ENCODE data around the gene ADRM1.

Gene ADRM1

GRCh38 chr20:62302341-62303061 is at the start of gene ADRM1:
TSS of gene ADRM1 (plus strand) at chr20:62302997. CDS start at chr20:62303569, 572 bp downstream.
- peak; percentile 87 for DNase-seq (ENCODE audit: low read depth)
- peak within 1 kb of the TSS; percentile 87 for H3K4me3 ChIP-seq (ENCODE audit: low read length)

DNA sequence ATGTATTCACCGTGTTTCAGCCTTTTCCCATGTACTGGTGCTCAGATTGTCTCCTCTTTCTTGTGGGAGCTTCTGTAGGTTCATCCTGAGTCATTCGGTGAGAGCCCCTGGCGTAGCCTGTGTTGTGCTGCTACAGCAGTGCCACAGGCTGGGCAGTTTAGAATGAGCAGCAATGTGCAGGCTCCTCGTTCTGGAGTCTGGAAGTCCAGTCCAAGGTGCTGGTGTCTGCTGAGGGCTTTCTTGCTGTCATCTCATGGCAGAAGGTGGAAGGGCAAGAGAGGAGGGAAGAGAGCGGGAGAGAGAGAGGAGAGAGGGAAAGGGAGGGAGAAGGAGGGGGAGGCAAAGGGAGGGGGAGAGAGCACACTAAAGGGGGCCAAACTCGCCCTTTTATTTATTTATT is 49.4 kb upstream of the ADRM1 start:
- no peak overlapping the region for H3K4me3 ChIP-seq (ENCODE audit: low read length)
- no peak for DNase-seq (ENCODE audit: low read depth)
- TF ChIP-seq, protein P1, sequence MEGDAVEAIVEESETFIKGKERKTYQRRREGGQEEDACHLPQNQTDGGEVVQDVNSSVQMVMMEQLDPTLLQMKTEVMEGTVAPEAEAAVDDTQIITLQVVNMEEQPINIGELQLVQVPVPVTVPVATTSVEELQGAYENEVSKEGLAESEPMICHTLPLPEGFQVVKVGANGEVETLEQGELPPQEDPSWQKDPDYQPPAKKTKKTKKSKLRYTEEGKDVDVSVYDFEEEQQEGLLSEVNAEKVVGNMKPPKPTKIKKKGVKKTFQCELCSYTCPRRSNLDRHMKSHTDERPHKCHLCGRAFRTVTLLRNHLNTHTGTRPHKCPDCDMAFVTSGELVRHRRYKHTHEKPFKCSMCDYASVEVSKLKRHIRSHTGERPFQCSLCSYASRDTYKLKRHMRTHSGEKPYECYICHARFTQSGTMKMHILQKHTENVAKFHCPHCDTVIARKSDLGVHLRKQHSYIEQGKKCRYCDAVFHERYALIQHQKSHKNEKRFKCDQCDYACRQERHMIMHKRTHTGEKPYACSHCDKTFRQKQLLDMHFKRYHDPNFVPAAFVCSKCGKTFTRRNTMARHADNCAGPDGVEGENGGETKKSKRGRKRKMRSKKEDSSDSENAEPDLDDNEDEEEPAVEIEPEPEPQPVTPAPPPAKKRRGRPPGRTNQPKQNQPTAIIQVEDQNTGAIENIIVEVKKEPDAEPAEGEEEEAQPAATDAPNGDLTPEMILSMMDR (conservative IDR thresholded peaks at IDR 0.05; ENCODE audit: low read depth, low read length), result no peak

More at GRCh38 chr20:62302341-62303061, at the start of gene ADRM1:
- TF ChIP-seq, protein P1 (conservative IDR thresholded peaks at IDR 0.05; ENCODE audit: low read depth, low read length), result peak; percentile 77

DNA sequence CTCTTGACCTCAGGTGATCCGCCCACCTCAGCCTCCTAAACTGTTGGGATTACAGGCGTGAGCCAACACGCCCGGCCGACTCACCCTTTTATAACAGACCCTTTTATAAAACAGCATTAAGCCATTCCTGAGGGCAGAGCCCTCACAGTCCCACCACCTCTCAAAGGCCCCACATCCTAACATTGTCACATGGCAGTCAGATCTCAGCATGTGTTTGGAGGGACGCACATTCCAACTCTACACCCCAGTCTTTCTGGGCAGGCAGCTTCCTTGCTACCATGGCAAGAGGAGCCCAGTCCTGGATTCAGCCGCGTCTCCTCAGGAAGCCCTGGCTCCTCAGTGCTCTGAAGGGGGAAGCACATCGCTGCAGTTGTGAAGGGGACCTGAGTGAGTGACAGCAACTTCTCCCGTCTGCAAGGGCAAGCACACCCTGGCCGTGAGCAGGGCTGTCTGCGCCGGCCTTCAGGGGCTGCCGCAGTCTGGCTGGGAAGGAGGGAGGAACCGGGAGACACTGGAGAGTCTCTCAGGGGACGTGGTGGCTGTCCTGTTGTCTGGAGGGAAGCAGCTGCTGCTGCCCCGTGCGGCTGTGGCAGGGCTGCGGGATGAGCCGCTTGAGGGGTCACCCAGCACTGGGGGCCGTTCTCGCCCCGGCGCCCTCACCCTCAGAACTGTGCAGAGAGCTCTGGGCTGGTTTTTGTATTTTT is 48.6 kb upstream of the ADRM1 start:
- TF ChIP-seq, protein P1 (conservative IDR thresholded peaks at IDR 0.05; ENCODE audit: low read depth, low read length), result no peak
- no peak overlapping the region for H3K4me3 ChIP-seq (ENCODE audit: low read length)
- no peak for DNase-seq (ENCODE audit: low read depth)

GRCh38 chr20:62255976-62256375 is 46.8 kb upstream of the ADRM1 start:
- H3K4me3 ChIP-seq (ENCODE audit: low read length), result no peak overlapping the region
- no peak for DNase-seq (ENCODE audit: low read depth)
- TF ChIP-seq, protein P1 (conservative IDR thresholded peaks at IDR 0.05; ENCODE audit: low read depth, low read length), result no peak

- H3K4me3 ChIP-seq (ENCODE audit: low read length), result no peak overlapping the region
- TF ChIP-seq, protein P1 (conservative IDR thresholded peaks at IDR 0.05; ENCODE audit: low read depth, low read length), result no peak
- DNase-seq (ENCODE audit: low read depth), result no peak
Observed at GRCh38 chr20:62258499-62259293, 44.1 kb upstream of the ADRM1 start.

- no peak for DNase-seq (ENCODE audit: low read depth)
- H3K4me3 ChIP-seq (ENCODE audit: low read length), result no peak overlapping the region
- TF ChIP-seq, protein P1 (conservative IDR thresholded peaks at IDR 0.05; ENCODE audit: low read depth, low read length), result no peak
Observed at GRCh38 chr20:62259294-62259565, 43.6 kb upstream of the ADRM1 start.
